Activated naive CD4-positive, alpha-beta T cell treated with anti-CD3 and anti-CD28 coated beads, Interleukin-2, amount 50 U/mL, for 16 hours (primary cell): ENCODE data around the gene ACCS.

Experiments
- DNase-seq: peaks from one replicate; pipeline ENCODE4 v3.0.0-alpha.2; 2020

ACCS gene

GRCh38 chr11:44094260-44094868, 28.3 kb downstream of the ACCS start:
- peak; percentile 78 for DNase-seq

- DNase-seq = peak; percentile 85
Observed at GRCh38 chr11:44095506-44096359, 29.7 kb downstream of the ACCS start, which contains the start of gene EXT2. TSS of gene EXT2 (plus strand) at chr11:44095678. CDS start at chr11:44107713, 12,035 bp downstream.

DNA sequence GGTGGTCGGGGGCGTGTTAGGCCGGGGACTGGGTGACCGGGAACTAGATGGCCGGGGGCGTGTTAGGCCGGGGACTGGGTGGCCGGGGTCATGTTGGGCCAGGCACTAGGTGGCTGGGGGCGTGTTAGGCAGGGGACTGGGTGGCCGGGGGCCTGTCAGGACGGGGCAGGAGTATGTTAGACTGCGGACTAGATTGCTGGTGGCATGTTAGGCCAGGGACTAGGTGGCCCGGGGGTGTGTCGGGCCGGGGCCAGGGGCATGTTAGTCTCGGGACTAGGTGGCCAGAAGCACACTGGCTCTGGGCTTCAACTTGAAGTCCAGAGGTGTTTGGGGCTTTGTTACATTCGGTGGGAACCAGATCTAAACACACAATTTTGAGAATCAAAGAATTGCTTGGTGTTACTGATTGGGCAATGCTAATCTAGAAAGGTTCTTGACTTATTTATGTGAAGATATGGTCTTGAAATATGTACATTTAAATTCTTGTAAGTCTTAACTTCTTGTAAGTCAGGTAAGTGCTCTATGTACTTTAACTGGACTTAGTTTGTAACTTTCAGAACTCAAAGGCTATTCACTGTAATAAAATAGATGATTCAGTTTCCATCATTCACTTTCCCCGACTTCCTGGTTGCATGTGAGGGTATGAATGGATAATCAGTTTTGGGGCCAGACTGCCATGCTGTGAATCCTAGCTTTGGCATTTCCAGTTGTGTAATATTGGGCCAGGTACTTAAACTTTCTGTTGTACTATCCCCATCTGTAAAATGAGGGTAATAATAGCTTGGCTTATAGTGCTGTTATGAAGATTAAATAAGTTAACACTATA, 30.5 kb downstream of the ACCS start:
- no peak for DNase-seq

DNA sequence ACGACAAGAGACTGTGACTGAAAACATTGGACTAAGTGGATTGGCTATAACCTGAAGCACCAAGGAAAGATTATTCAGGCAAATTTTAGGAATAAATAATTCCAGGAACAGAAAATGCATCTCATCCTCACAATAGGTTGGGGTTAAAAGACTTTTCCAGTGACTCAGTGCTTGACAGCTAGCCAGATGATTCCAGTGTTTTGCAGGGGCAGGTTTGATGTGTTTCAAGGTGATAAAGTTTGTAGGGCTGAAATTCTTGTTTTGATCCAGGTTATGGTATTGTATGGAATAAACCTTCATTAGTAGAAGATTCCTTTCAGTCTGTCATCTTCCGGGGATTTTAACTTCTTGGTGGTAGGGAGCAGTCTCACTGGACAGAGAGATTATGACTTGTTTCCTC, 31.8 kb downstream of the ACCS start:
- DNase-seq = no peak

DNA sequence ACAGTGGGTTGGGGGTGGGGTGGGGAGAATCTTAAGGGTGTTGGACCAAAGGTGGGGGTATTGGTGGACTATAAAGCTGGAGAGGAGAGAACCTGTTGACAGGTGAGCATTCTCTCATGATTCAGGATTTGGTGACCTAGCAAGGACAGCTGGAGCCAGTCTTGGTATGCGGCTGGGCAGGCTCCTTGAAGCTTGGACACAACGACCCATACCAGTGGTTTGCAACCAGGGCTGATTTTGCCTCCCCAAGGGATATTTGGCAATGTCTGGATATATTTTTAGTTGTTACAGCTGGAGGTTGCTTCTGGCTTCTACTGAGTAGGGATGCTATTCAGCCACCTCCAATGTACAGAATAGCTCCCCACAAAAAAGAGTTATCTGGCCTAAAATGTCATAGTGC, 35.0 kb downstream of the ACCS start:
- no peak for DNase-seq

GRCh38 chr11:44104481-44105294, 38.6 kb downstream of the ACCS start:
- DNase-seq = no peak

- DNase-seq = no peak
Observed at GRCh38 chr11:44108260-44108659, 42.2 kb downstream of the ACCS start.

GRCh38 chr11:44110231-44110679, 44.2 kb downstream of the ACCS start:
- peak; percentile 49 for DNase-seq

- DNase-seq = no peak
Observed at GRCh38 chr11:44112091-44112821, 46.2 kb downstream of the ACCS start.

- DNase-seq = no peak
Observed at GRCh38 chr11:44113018-44113417, 46.9 kb downstream of the ACCS start.

- DNase-seq = no peak
Observed at GRCh38 chr11:44113572-44113971, 47.5 kb downstream of the ACCS start.

DNA sequence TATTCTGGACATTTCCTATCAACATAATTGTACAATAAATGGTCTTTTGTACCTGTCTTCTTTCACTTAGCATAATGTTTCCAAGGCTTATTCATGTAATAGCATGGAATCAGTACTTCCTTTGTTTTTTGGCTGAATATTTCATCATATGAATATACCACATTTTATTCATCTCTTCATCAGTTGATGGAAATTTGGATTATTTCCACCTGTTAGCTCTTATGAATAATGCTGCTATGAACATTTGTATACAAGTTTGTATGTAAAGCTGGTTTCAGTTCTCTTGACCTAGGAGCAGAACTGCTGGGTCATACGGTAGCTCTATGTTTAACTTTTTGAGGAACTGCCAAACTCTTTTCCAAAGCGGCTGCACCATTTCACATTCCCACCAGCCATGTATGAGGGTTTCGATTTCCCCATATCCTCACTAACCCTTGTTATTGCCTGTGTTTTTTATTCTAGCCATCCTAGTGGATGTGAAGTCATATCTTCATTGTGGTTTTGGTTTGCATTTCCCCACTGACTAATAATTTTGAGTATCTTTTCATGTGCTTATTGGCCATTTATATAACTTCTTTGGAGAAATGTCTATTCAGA, 50.3 kb downstream of the ACCS start:
- no peak for DNase-seq

- no peak for DNase-seq
Observed at GRCh38 chr11:44120169-44120568, 54.1 kb downstream of the ACCS start.

DNA sequence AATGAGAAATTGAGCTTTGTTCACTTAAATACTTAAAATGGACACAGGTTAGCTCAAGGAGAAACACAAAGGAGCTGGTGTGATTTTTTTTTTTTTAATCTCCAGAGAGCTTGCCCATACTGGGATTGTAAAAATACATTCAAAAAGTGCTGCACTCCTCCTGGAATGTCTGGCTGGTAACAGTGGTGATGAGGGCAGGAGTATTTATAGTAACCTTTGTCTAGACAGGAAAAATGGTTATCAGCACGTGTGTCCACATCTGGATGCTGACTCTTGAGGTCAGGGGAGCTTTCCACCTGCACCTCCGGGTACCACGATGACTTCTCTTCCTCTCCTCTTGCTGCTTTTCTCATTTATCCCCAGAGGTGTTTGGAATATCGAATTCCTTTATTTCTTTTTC, 59.5 kb downstream of the ACCS start:
- no peak for DNase-seq

GRCh38 chr11:44126304-44126703, 60.2 kb downstream of the ACCS start:
- no peak for DNase-seq

DNA sequence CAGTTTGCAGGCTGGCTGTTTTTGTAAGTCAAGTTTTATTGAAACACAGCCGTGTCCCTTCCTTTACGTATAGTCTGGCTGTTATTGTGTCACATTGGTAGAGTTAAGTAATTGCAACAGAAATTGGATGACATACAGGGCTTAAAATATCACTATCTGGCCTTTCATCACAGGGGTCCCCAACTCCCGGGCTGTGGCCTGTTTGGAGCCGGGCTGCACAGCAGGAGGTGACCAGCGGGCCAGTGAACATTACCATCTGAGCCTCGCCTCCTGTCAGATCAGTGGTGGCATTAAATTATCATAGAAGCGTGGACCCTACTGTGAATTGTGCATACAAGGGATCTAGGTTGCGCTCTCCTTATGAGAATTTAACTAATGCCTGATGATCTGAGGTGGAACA, 61.1 kb downstream of the ACCS start:
- no peak for DNase-seq

GRCh38 chr11:44128729-44129128, 62.7 kb downstream of the ACCS start:
- DNase-seq = no peak

GRCh38 chr11:44130751-44131150, 64.7 kb downstream of the ACCS start:
- no peak for DNase-seq

GRCh38 chr11:44133335-44133946, 67.4 kb downstream of the ACCS start:
- no peak for DNase-seq
